HG03432 (cell line): ENCODE results near the gene CMTM5.
A peak's percentile ranks its signal among the peaks of the same experiment; 100 is the strongest.
"Not testable (repeated sequence)": the region's sequence is repeated elsewhere in the genome, so short reads cannot be mapped to it uniquely, and the experiment has no call there.

Experiments
- ATAC-seq: cut with Tn5 transposase; IDR thresholded peaks from one replicate; pipeline ENCODE4 v1.9.1; 2021; ENCODE audit warnings: mild to moderate bottlenecking, moderate library complexity; ENCODE audit not compliant: unreplicated experiment

CMTM5 gene

GRCh38 chr14:23396126-23396525 is 19.3 kb downstream of the CMTM5 start:
- ATAC-seq, result no peak

GRCh38 chr14:23396781-23397407 is 20.0 kb downstream of the CMTM5 start:
- no peak for ATAC-seq

GRCh38 chr14:23398348-23398747 is 21.5 kb downstream of the CMTM5 start:
- no peak for ATAC-seq

- ATAC-seq, result no peak
Observed at GRCh38 chr14:23399136-23399535, 22.3 kb downstream of the CMTM5 start.

- no peak for ATAC-seq
Observed at GRCh38 chr14:23399591-23399990, 22.7 kb downstream of the CMTM5 start.

- ATAC-seq, result not testable (repeated sequence)
Observed at GRCh38 chr14:23400496-23401149, 23.8 kb downstream of the CMTM5 start.

GRCh38 chr14:23401291-23401690 is 24.4 kb downstream of the CMTM5 start:
- no peak for ATAC-seq

GRCh38 chr14:23402296-23403138 is 25.7 kb downstream of the CMTM5 start:
- no peak for ATAC-seq

- no peak for ATAC-seq
Observed at GRCh38 chr14:23403139-23403438, 26.2 kb downstream of the CMTM5 start.

GRCh38 chr14:23403908-23404307 is 27.1 kb downstream of the CMTM5 start:
- ATAC-seq, result no peak

- no peak for ATAC-seq
Observed at GRCh38 chr14:23404331-23404900, 27.6 kb downstream of the CMTM5 start.

GRCh38 chr14:23405096-23405495 is 28.2 kb downstream of the CMTM5 start:
- ATAC-seq, result no peak

- ATAC-seq, result no peak
Observed at GRCh38 chr14:23405516-23406025, 28.7 kb downstream of the CMTM5 start.

GRCh38 chr14:23406244-23406643 is 29.4 kb downstream of the CMTM5 start:
- peak; percentile 61 for ATAC-seq

GRCh38 chr14:23406725-23407355 is 30.0 kb downstream of the CMTM5 start:
- no peak for ATAC-seq

GRCh38 chr14:23407516-23408306 is 30.9 kb downstream of the CMTM5 start, which contains the start of gene MYH6:
Gene MYH6, minus strand, starts transcription at chr14:23408273. Its CDS starts 1,050 bp downstream, at chr14:23407223.
- ATAC-seq, result no peak

- ATAC-seq, result no peak
Observed at GRCh38 chr14:23408307-23408630, 31.4 kb downstream of the CMTM5 start.

GRCh38 chr14:23409475-23409874 is 32.6 kb downstream of the CMTM5 start:
- no peak for ATAC-seq

- ATAC-seq, result no peak
Observed at GRCh38 chr14:23409966-23410635, 33.3 kb downstream of the CMTM5 start.
